Fibroblast of villous mesenchyme (primary cell): ENCODE measurements around the gene LAPTM5. TPM values are rescaled to one million over a fixed set of nuclear protein-coding genes. Genes with fewer than 3 reads are reported as not detected.

Experiments used
- DNase-seq: peaks from one replicate; pipeline ENCODE4 v3.0.0-alpha.2; 2010; ENCODE audit warnings: low read depth
- H3K4me3 ChIP-seq: 2 replicates; pipeline ENCODE4 v1.5.1; 2011; ENCODE audit warnings: low read depth, mild to moderate bottlenecking, low read length
- total RNA-seq: library from RNA; depleted of rRNA; stranded (reverse); fragments of >200 nt; gene quantifications from 2 replicates; pipeline ENCODE4 v1.2.3, GENCODE V29; 2012
- TF ChIP-seq, protein P1 (sequence below): IDR thresholded peaks from 2 replicates; pipeline ENCODE4 v1.5.1; 2012; ENCODE audit warnings: low read depth, mild to moderate bottlenecking, low read length; ENCODE audit not compliant: insufficient read depth

Gene LAPTM5
- total RNA-seq, 1 donor, result not detected

DNA sequence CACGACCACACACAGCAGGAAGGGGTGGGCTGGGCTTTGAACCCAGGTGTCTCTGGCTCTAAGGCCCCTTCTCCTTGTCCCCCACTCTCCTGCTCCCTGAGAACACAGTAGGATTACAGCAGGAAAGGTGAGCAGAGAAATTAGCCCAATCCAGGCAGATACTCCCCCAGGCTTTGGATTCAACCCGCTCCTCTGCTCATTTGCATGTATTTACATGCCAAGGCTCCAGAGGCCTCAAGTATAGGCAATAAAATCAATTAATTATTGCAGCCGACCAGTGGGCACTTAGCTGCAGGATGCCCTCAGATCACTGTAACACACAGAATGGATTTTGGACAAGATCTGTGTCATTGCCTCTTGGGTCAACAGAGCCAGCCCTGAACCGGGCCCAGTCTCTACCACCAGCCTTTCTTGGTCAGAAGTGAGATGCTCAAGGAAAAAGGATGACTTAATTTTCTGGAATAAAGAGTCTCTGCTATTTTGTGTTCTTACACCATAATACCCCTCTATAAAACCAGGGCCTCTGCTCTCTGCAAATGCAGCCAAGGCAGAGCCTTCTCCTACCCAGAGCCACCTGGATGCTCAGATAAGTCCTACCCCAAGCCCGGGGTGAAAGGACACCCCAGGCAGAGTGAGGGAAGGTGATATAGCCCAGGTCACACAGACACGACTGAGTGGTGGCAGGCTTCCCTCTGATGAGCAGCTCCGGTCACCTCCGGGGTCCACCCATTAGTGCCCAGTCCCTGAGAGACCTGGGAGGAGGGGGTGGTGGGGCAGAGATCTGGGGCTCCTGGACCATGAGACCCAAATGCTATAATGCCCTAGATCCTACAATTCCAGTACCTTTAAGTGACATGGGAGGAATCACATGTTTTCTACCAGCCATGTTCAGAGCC, 63.0 kb downstream of the LAPTM5 start:
- TF ChIP-seq, protein P1, sequence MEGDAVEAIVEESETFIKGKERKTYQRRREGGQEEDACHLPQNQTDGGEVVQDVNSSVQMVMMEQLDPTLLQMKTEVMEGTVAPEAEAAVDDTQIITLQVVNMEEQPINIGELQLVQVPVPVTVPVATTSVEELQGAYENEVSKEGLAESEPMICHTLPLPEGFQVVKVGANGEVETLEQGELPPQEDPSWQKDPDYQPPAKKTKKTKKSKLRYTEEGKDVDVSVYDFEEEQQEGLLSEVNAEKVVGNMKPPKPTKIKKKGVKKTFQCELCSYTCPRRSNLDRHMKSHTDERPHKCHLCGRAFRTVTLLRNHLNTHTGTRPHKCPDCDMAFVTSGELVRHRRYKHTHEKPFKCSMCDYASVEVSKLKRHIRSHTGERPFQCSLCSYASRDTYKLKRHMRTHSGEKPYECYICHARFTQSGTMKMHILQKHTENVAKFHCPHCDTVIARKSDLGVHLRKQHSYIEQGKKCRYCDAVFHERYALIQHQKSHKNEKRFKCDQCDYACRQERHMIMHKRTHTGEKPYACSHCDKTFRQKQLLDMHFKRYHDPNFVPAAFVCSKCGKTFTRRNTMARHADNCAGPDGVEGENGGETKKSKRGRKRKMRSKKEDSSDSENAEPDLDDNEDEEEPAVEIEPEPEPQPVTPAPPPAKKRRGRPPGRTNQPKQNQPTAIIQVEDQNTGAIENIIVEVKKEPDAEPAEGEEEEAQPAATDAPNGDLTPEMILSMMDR, result no peak
- no peak for DNase-seq
- H3K4me3 ChIP-seq, result no peak overlapping the region

DNA sequence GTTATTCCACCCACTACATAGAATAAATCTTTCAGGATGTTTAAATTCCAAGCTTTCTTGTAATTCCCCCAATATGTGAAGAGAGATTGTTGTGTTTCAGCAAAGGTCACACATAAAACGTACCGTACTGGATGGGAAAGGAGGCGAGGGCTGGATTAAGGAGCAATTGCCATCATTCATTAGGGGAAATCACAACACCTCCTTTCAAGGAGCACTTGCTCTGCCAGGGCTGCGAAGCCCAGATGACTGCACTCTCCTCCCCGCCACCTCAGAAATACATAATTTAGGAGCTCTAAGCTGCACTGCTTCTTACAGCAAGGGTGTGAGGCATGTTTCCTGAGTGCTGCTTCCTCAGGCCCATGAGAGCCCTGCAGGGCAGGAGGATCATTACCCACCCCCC, 63.8 kb downstream of the LAPTM5 start:
- H3K4me3 ChIP-seq, result no peak overlapping the region
- TF ChIP-seq, protein P1, result no peak
- no peak for DNase-seq

DNA sequence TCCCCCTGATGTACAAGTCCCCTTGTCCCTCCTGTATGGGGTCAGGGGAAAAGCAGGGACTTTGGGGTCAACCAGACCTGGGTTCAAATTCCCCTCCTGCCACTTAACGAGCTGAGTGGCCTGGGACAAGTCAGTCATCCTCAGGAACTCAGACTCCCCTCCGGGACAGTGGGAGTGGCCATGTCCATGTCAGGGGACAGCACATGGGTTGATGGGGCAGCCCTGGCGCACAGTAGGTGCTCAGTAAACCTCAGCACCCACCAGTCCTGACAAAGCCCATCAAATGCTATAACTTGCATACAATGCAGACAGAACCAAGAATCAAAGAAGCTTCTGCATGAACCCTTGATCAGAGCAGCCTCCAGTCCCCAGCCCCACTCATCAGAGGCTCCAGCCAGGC, 64.2 kb downstream of the LAPTM5 start:
- TF ChIP-seq, protein P1, result no peak
- no peak for DNase-seq
- H3K4me3 ChIP-seq, result no peak overlapping the region

DNA sequence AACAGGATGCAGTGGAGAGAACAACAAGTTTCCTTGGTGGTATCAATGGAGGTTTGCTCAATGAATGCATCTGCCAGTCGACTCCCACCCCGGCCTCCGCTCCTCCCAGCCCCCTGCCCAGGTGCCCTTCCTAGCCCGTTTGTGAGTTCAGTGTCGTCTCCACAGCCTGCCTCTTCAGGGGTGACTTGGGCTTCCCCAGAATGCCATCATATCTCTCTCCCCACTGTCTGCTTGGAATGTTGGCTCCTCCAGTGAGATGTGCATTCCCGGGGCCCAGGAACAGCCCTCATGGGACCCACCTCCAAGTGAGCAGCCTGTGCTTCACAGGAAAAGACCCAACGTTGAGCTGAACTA, 64.6 kb downstream of the LAPTM5 start:
- no peak for DNase-seq
- TF ChIP-seq, protein P1, result no peak

DNA sequence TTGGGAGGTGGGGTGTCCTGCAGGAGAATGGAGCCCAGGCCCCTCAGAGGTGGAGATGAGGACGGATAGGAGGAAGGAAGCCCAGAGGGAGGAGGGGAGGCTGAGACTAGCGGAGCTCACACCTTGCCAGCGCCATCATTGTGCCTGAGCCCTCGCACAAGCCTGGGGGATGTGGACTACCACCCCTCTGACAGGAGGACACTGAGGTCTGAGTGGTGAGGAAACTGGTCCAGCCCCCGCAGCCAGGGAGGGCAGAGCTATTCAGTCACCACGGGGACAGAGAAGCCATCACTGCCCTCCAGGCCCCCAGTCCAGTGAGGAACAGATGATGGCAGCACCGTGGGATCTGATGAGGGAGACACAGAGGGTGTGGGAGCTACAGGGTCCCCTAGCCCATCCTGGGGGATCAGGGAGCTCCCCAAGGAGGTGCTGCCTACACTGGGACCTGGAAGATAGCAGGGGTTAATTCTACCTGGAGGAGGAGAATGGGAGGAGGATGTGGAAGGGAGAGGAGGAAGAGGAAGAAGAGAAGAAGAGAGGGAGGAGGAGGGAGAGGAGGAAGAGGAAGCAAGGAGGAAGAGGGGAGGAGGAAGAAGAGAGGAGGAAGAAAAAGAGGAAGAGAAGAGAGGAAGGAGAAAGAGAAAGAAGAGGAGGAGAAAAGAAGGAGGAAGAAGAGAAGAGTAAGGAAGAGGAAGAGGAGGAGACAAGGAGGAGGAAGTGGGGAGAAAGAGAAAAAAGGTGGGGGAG, 65.2 kb downstream of the LAPTM5 start:
- no peak for DNase-seq
- TF ChIP-seq, protein P1, result no peak

More for the DNA sequence above, 64.6 kb downstream of the LAPTM5 start:
- H3K4me3 ChIP-seq, result no peak overlapping the region

DNA sequence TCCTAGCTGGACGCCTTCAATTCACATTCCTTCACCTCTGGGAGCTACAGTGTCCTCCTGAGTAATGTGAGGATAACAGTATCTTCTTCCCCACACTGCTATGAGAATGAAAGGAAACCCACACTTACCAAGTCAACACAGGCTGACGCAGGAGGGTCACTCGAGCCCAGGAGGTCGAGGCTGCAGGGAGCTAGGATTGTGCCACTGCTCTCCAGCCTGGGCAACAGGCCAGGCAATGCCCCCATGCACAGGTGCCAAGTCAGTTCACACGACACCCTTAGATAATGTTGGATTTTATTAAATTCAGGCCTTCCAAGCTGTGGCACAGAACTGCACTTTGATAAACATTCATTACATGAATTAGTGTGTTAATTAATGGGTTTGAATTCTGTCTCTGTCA, 66.1 kb downstream of the LAPTM5 start:
- TF ChIP-seq, protein P1, result no peak
- H3K4me3 ChIP-seq, result no peak overlapping the region
- DNase-seq, result no peak

More for the DNA sequence above, 65.2 kb downstream of the LAPTM5 start:
- H3K4me3 ChIP-seq, result no peak overlapping the region
